Muscle of leg (tissue), 11 donors: ENCODE results near the gene ITGB6. TPM values are rescaled to one million over a fixed set of nuclear protein-coding genes. Genes with fewer than 3 reads are reported as not detected.

ENCODE experiments used
- DNase-seq: peaks from one replicate; pipeline ENCODE4 v3.0.0; 2013
- H3K27ac ChIP-seq: one replicate; pipeline ENCODE4 v1.5.1; 2013; ENCODE audit warnings: mild to moderate bottlenecking, low read length, control low read depth
- H3K27me3 ChIP-seq: one replicate; pipeline ENCODE4 v1.6.1; 2013; ENCODE audit warnings: low read length; ENCODE audit not compliant: control insufficient read depth, insufficient read depth
- H3K36me3 ChIP-seq: one replicate; pipeline ENCODE4 v1.6.1; 2013; ENCODE audit warnings: low read length; ENCODE audit not compliant: control insufficient read depth, insufficient read depth
- H3K4me1 ChIP-seq: one replicate; pipeline ENCODE4 v1.6.1; 2013; ENCODE audit warnings: low read length; ENCODE audit not compliant: control insufficient read depth, insufficient read depth
- H3K4me3 ChIP-seq: one replicate; pipeline ENCODE4 v1.5.1; 2013; ENCODE audit warnings: low read length, control low read depth
- H3K9me3 ChIP-seq: replicated peaks from 2 replicates; pipeline ENCODE4 v1.6.1; 2013; ENCODE audit warnings: low read depth, low read length; ENCODE audit not compliant: control insufficient read depth
- WGBS: methylation state at CpG from one replicate; pipeline ENCODE4 v1.1.5; 2013; ENCODE audit warnings: missing lambda C conversion rate; ENCODE audit not compliant: insufficient coverage; 5-methylcytosine and 5-hydroxymethylcytosine counted together
- polyA plus RNA-seq, 8 donors: library from polyadenylated mRNA; unstranded; fragments of 120-200 nt; gene quantifications; one replicate each; pipeline versions ENCODE4 v1.2.1 to v1.2.3, GENCODE V29; 2013; ENCODE audit warnings: inconsistent platforms in 1 of 8, low replicate concordance in 1 of 8; ENCODE audit not compliant: insufficient read length in 8 of 8, insufficient read depth in 1 of 8
- total RNA-seq: library from RNA; stranded (reverse); fragments of 120-200 nt; gene quantifications from one replicate; pipeline ENCODE4 v1.2.4, GENCODE V29; 2013

Gene ITGB6
- total and polyA plus RNA-seq, 9 donors = 31.9 to 60.0 (median 37.7) TPM

GRCh38 chr2:160221391-160222276, 21.6 kb upstream of the ITGB6 start:
- H3K27me3 ChIP-seq = no peaks in the 10 kb centered on the region
- DNase-seq = no peak
- no peak overlapping the region for H3K4me3 ChIP-seq
- WGBS = 74% methylated on average over 6 of the region's 12 CpGs
- H3K9me3 ChIP-seq = no peaks in the 10 kb centered on the region
- peak overlapping the region; percentile 30 for H3K27ac ChIP-seq
- H3K36me3 ChIP-seq = no peaks in the 10 kb centered on the region
- H3K4me1 ChIP-seq = peaks cover 30% of the 10 kb centered on the region

- 75% methylated on average over 3 of the region's 4 CpGs for WGBS
These were observed 20.5 kb upstream of the ITGB6 start for GRCh38 chr2:160220545-160221009.

GRCh38 chr2:160220026-160220425, 20.0 kb upstream of the ITGB6 start:
- Histone ChIP-seq H3K27ac (no peak overlapping the region), H3K4me3 (no peak overlapping the region), H3K36me3 (no peaks in the 10 kb centered on the region), H3K27me3 (no peaks in the 10 kb centered on the region), H3K4me1 (peaks cover 23% of the 10 kb centered on the region), H3K9me3 (no peaks in the 10 kb centered on the region)
- 100% methylated on average over 1 of the region's 2 CpGs for WGBS
- no peak for DNase-seq

More at GRCh38 chr2:160220545-160221009, 20.5 kb upstream of the ITGB6 start:
- Histone ChIP-seq H3K36me3 (no peaks in the 10 kb centered on the region), H3K27me3 (no peaks in the 10 kb centered on the region), H3K27ac (no peak overlapping the region), H3K9me3 (no peaks in the 10 kb centered on the region), H3K4me3 (no peak overlapping the region), H3K4me1 (peaks cover 23% of the 10 kb centered on the region)
- no peak for DNase-seq

- Histone ChIP-seq H3K27me3 (no peaks in the 10 kb centered on the region), H3K27ac (peak overlapping the region; percentile 87), H3K9me3 (no peaks in the 10 kb centered on the region), H3K4me1 (peaks cover 19% of the 10 kb centered on the region), H3K4me3 (no peak overlapping the region), H3K36me3 (no peaks in the 10 kb centered on the region)
- WGBS = 62% methylated on average over 2 of the region's 7 CpGs
- peak; percentile 85 for DNase-seq
These were observed 14.7 kb upstream of the ITGB6 start for GRCh38 chr2:160214461-160215445.

- H3K4me3 ChIP-seq = no peak overlapping the region
- H3K27me3 ChIP-seq = no peaks in the 10 kb centered on the region
- H3K4me1 ChIP-seq = peaks cover 19% of the 10 kb centered on the region
- DNase-seq = no peak
- 90% methylated on average over 6 of the region's 10 CpGs for WGBS
- no peaks in the 10 kb centered on the region for H3K9me3 ChIP-seq
- peak overlapping the region; percentile 87 for H3K27ac ChIP-seq
- no peaks in the 10 kb centered on the region for H3K36me3 ChIP-seq
These were observed 13.4 kb upstream of the ITGB6 start for GRCh38 chr2:160213511-160213910.

- WGBS = 54% methylated on average over 3 of the region's 11 CpGs
- Histone ChIP-seq H3K27me3 (no peaks in the 10 kb centered on the region), H3K4me3 (no peak overlapping the region), H3K36me3 (no peaks in the 10 kb centered on the region), H3K9me3 (peaks cover 4% of the 10 kb centered on the region), H3K4me1 (peaks cover 21% of the 10 kb centered on the region), H3K27ac (no peak overlapping the region)
- no peak for DNase-seq
These were observed 10.6 kb upstream of the ITGB6 start for GRCh38 chr2:160210599-160211138.

GRCh38 chr2:160209516-160209856, 9.4 kb upstream of the ITGB6 start:
- H3K4me1 ChIP-seq = peaks cover 17% of the 10 kb centered on the region
- DNase-seq = no peak
- H3K4me3 ChIP-seq = no peak overlapping the region
- peaks cover 4% of the 10 kb centered on the region for H3K9me3 ChIP-seq
- no peaks in the 10 kb centered on the region for H3K36me3 ChIP-seq
- H3K27ac ChIP-seq = no peak overlapping the region
- WGBS = no CpG with 5 or more reads among the region's 1 CpG
- no peaks in the 10 kb centered on the region for H3K27me3 ChIP-seq

- Histone ChIP-seq H3K36me3 (no peaks in the 10 kb centered on the region), H3K4me1 (peaks cover 12% of the 10 kb centered on the region), H3K27me3 (no peaks in the 10 kb centered on the region), H3K27ac (no peak overlapping the region), H3K4me3 (no peak overlapping the region), H3K9me3 (peaks cover 4% of the 10 kb centered on the region)
- 86% methylated on average over 9 of the region's 11 CpGs for WGBS
- DNase-seq = no peak
These were observed 8.8 kb upstream of the ITGB6 start for GRCh38 chr2:160208655-160209515.

GRCh38 chr2:160207804-160208654, 8.0 kb upstream of the ITGB6 start:
- H3K4me1 ChIP-seq = peaks cover 6% of the 10 kb centered on the region
- H3K9me3 ChIP-seq = peaks cover 4% of the 10 kb centered on the region
- no peaks in the 10 kb centered on the region for H3K36me3 ChIP-seq
- H3K27ac ChIP-seq = no peak overlapping the region
- no peak overlapping the region for H3K4me3 ChIP-seq
- WGBS = 51% methylated on average over 7 of the region's 12 CpGs
- no peak for DNase-seq
- H3K27me3 ChIP-seq = no peaks in the 10 kb centered on the region
